ENCODE measurements around the gene MRE11. TPM values are rescaled to one million over a fixed set of nuclear protein-coding genes. Genes with fewer than 3 reads are reported as not detected.

Gene MRE11
- total RNA-seq, 1 experiment from 2014 or later: 40.7 TPM

GRCh38 chr11:94398101-94398500 is 95.5 kb downstream of the MRE11 start:
- Histone ChIP-seq H3K79me1 (ENCODE audit: insufficient read depth, low read depth, low read length, poor library complexity, severe bottlenecking) (no peaks in the 10 kb centered on the region), H3K79me2 (ENCODE audit: insufficient read depth, low read length) (no peaks in the 10 kb centered on the region), H3K14ac (ENCODE audit: insufficient read depth, low read length) (no peak overlapping the region), H2AK5ac (ENCODE audit: insufficient read length, low read length) (no peak overlapping the region), H3K9ac (ENCODE audit: extremely low read depth, insufficient read length, low read length) (no peak overlapping the region), H3K27ac (ENCODE audit: insufficient read length, low read depth, low read length) (no peak overlapping the region), H4K20me1 (ENCODE audit: control insufficient read depth, insufficient read depth, insufficient read length) (no peaks in the 10 kb centered on the region), H3K23ac (ENCODE audit: insufficient read length, low read depth, low read length) (no peak overlapping the region), H3K56ac (ENCODE audit: insufficient read length, low read depth, low read length) (no peak overlapping the region), H2BK20ac (ENCODE audit: low read depth, low read length, poor library complexity, severe bottlenecking) (no peak overlapping the region), H2BK12ac (ENCODE audit: insufficient read length, low read depth, low read length) (no peak overlapping the region), H3K18ac (ENCODE audit: insufficient read length, low read depth, low read length) (no peak overlapping the region), H3K4me2 (ENCODE audit: insufficient read depth, insufficient read length, low read length) (no peak overlapping the region), H3K27me3 (ENCODE audit: insufficient read depth, low read length) (peaks cover 23% of the 10 kb centered on the region; the same call in 1 of the 2 replicates), H4K91ac (ENCODE audit: insufficient read length, low read depth, low read length) (no peak overlapping the region), H4K8ac (replicated peaks; ENCODE audit: insufficient read length, low read depth, low read length) (no peak overlapping the region), H3T11ph (ENCODE audit: low read length) (no peak overlapping the region), H2BK120ac (ENCODE audit: low read depth, low read length, poor library complexity, severe bottlenecking) (no peak overlapping the region), H2BK5ac (ENCODE audit: insufficient read length, low read length) (no peak overlapping the region), H2AFZ (ENCODE audit: low read length) (no peak overlapping the region), H2BK15ac (ENCODE audit: low read depth, low read length) (no peak overlapping the region), H3K23me2 (ENCODE audit: insufficient read length, low read depth, low read length, poor library complexity, severe bottlenecking) (no peaks in the 10 kb centered on the region), H4K5ac (ENCODE audit: insufficient read length, low read depth, low read length) (no peak overlapping the region), H3K4ac (ENCODE audit: low read depth, low read length) (no peak overlapping the region), H3K9me3 (ENCODE audit: control insufficient read depth, low read depth, low read length) (no peaks in the 10 kb centered on the region), H3K4me1 (ENCODE audit: insufficient read depth, low read length) (no peaks in the 10 kb centered on the region)
- Mint-ChIP-seq H3K27ac (no peak overlapping the region), H3K9me3 (no peaks in the 10 kb centered on the region), H3K4me3 (no peak overlapping the region), H3K27me3 (ENCODE audit: low read depth) (peaks cover 61% of the 10 kb centered on the region), H3K4me1 (peaks cover 14 to 17% of the 10 kb centered on the region in 2 experiments), H3K36me3 (ENCODE audit: insufficient read depth in 1 of 3, low read depth in 3 of 3) (no peaks in the 10 kb centered on the region)
- no CpG with 5 or more reads among the region's 5 CpGs for WGBS (ENCODE audit: extremely low coverage, insufficient read length, low lambda C conversion rate)
- TF ChIP-seq CTCF (conservative IDR thresholded peaks at IDR 0.05): no peak
- no peak for DNase-seq

All from H9 (cell line).